SK-N-SH (cell line): ENCODE measurements around the gene DCUN1D1. TPM values are rescaled to one million over a fixed set of nuclear protein-coding genes. Genes with fewer than 3 reads are reported as not detected.

Source experiments
- CTCF ChIA-PET: fragments of 300-600, 350-600 bp; formaldehyde crosslinking; extraction: SDS; loops from one replicate; lab custom pipeline; 2021; lab: Yijun Ruan, JAX
- POLR2A ChIA-PET: fragments of 350-600 bp; sonication (Branson Sonifier 250); formaldehyde crosslinking; extraction: SDS; loops from one replicate; lab custom pipeline; 2020; ENCODE audit warnings: antibody characterized with exemption, inconsistent platforms; lab: Yijun Ruan, JAX
- DNase-seq: peaks from one replicate; pipeline ENCODE4 v3.0.0; 2012
- H2AFZ ChIP-seq: fragments of 200-600 bp; sonication (generic); 2 replicates; pipeline ENCODE4 v1.8.1; 2016; ENCODE audit warnings: antibody characterized with exemption, mild to moderate bottlenecking, low read depth
- H3F3A ChIP-seq: fragments of 200-600 bp; sonication (generic); replicated peaks from 2 replicates; pipeline ENCODE3; 2016; ENCODE audit warnings: antibody characterized with exemption, mild to moderate bottlenecking; ENCODE audit not compliant: insufficient read depth
- H3K27ac ChIP-seq, 2 experiments: fragments of 200-500 bp in 1 of 2; fragments of 200-600 bp in 1 of 2; sonication (Bioruptor generic) in 1 of 2; sonication (generic), shearing (Covaris generic) in 1 of 2; 2 replicates each; pipeline versions ENCODE4 v1.5.1 to v1.6.1; 2014 to 2016; ENCODE audit warnings: low read depth in 2 of 2, inconsistent platforms in 1 of 2, low read length in 1 of 2, mild to moderate bottlenecking in 1 of 2, mixed read lengths in 1 of 2
- H3K27me3 ChIP-seq: fragments of 200-600 bp; sonication (generic), shearing (Covaris generic); 2 replicates; pipeline ENCODE4 v1.6.1; 2016; ENCODE audit warnings: mixed run types; ENCODE audit not compliant: insufficient read depth
- H3K36me3 ChIP-seq, 2 experiments: fragments of 200-500 bp in 1 of 2; fragments of 200-600 bp in 1 of 2; sonication (Bioruptor generic) in 1 of 2; sonication (generic) in 1 of 2; replicated peaks in 1 of 2; 2 replicates each; pipeline versions ENCODE3 to v1.5.1; 2014 to 2016; ENCODE audit warnings: low read length in 1 of 2, mild to moderate bottlenecking in 1 of 2; ENCODE audit not compliant: insufficient read depth in 2 of 2, control insufficient read depth in 1 of 2
- H3K4me1 ChIP-seq, 2 experiments: fragments of 200-500 bp in 1 of 2; fragments of 200-600 bp in 1 of 2; sonication (Bioruptor generic) in 1 of 2; sonication (generic), shearing (Covaris generic) in 1 of 2; 2 replicates each; pipeline versions ENCODE4 v1.5.1 to v1.6.1; 2014 to 2016; ENCODE audit warnings: low read depth in 1 of 2, low read length in 1 of 2, mixed run types in 1 of 2; ENCODE audit not compliant: insufficient read depth in 2 of 2, control insufficient read depth in 1 of 2
- H3K4me2 ChIP-seq: fragments of 200-600 bp; sonication (generic), shearing (Covaris generic); 2 replicates; pipeline ENCODE4 v1.6.1; 2017; ENCODE audit warnings: mixed run types
- H3K4me3 ChIP-seq, 2 experiments: fragments of 200-500 bp in 1 of 2; fragments of 200-600 bp in 1 of 2; sonication (Bioruptor generic) in 1 of 2; sonication (generic), shearing (Covaris generic) in 1 of 2; 2 replicates each; pipeline versions ENCODE4 v1.5.1 to v1.8.1; 2014 to 2016; ENCODE audit warnings: low read depth in 2 of 2, inconsistent platforms in 1 of 2, low read length in 1 of 2, mild to moderate bottlenecking in 1 of 2, mixed read lengths in 1 of 2, moderate library complexity in 1 of 2
- H3K79me2 ChIP-seq: fragments of 200-600 bp; sonication (generic); 2 replicates; pipeline ENCODE4 v1.8.1; 2017; ENCODE audit warnings: mild to moderate bottlenecking; ENCODE audit not compliant: insufficient read depth
- H3K9ac ChIP-seq: fragments of 200-600 bp; sonication (generic); 2 replicates; pipeline ENCODE4 v1.6.1; 2017; ENCODE audit warnings: mixed run types
- H3K9me2 ChIP-seq: fragments of 200-600 bp; sonication (generic); 2 replicates; pipeline ENCODE4 v1.6.1; 2017; ENCODE audit warnings: mixed run types
- H3K9me3 ChIP-seq: fragments of 200-600 bp; sonication (generic); 2 replicates; pipeline ENCODE4 v1.6.1; 2017; ENCODE audit warnings: mixed run types, mild to moderate bottlenecking, moderate library complexity
- H4K20me1 ChIP-seq: fragments of 200-600 bp; sonication (generic); 2 replicates; pipeline ENCODE4 v1.6.1; 2017; ENCODE audit warnings: mild to moderate bottlenecking, mixed run types; ENCODE audit not compliant: insufficient read depth
- FOXJ3 ChIP-seq: sonication (generic); formaldehyde crosslinking; IDR thresholded peaks from 2 replicates; pipeline ENCODE4 v1.5.1; 2020; ENCODE audit warnings: mild to moderate bottlenecking, missing genetic modification reagents
- FOXM1 ChIP-seq: IDR thresholded peaks from 2 replicates; pipeline ENCODE4 v1.4.0; 2012; ENCODE audit warnings: low read depth, mild to moderate bottlenecking
- GATA2 ChIP-seq: sonication (generic); formaldehyde crosslinking; IDR thresholded peaks from 2 replicates; pipeline ENCODE4 v1.5.0; 2020; ENCODE audit warnings: mild to moderate bottlenecking, missing genetic modification reagents
- MXI1 ChIP-seq: IDR thresholded peaks from 2 replicates; pipeline ENCODE4 v1.6.1; 2012; ENCODE audit warnings: mild to moderate bottlenecking, low read depth, low read length, improper control_type of control experiment
- NFIC ChIP-seq: IDR thresholded peaks from 2 replicates; pipeline ENCODE4 v1.4.0; 2012; ENCODE audit warnings: borderline replicate concordance
- NRF1 ChIP-seq: IDR thresholded peaks from 2 replicates; pipeline ENCODE4 v1.6.1; 2012; ENCODE audit warnings: low read depth, mild to moderate bottlenecking, low read length
- POLR2AphosphoS5 ChIP-seq: IDR thresholded peaks from 2 replicates; pipeline ENCODE4 v1.6.1; 2012; ENCODE audit warnings: low read depth, low read length
- SIN3A ChIP-seq: IDR thresholded peaks from 2 replicates; pipeline ENCODE4 v1.6.1; 2012; ENCODE audit warnings: low read depth, mild to moderate bottlenecking, low read length, moderate library complexity, borderline replicate concordance
- SMC3 ChIP-seq: IDR thresholded peaks from 2 replicates; pipeline ENCODE4 v1.6.1; 2012; ENCODE audit warnings: low read depth, low read length, improper control_type of control experiment
- TAF1 ChIP-seq: IDR thresholded peaks from 2 replicates; pipeline ENCODE4 v1.6.1; 2012; ENCODE audit warnings: low read depth, mild to moderate bottlenecking, low read length, moderate library complexity, borderline replicate concordance
- TCF12 ChIP-seq: IDR thresholded peaks from 2 replicates; pipeline ENCODE4 v1.4.0; 2012
- TEAD4 ChIP-seq: IDR thresholded peaks from 2 replicates; pipeline ENCODE4 v1.4.0; 2012; ENCODE audit warnings: mild to moderate bottlenecking, borderline replicate concordance; ENCODE audit not compliant: insufficient read depth
- YY1 ChIP-seq: IDR thresholded peaks from 2 replicates; pipeline ENCODE4 v1.4.0; 2012; ENCODE audit warnings: low read depth, mild to moderate bottlenecking
- WGBS: methylation state at CpG from one replicate; pipeline ENCODE4 v1.1.6; 2017; ENCODE audit warnings: low lambda C conversion rate; 5-methylcytosine and 5-hydroxymethylcytosine counted together
- polyA plus RNA-seq, 3 experiments: library from polyadenylated mRNA; depleted of rRNA; stranded (reverse); fragments of >200 nt; gene quantifications; 2 replicates each; pipeline ENCODE4 v1.2.3, GENCODE V29; 2012
- TF ChIP-seq, protein P1 (sequence below): IDR thresholded peaks from 2 replicates; pipeline ENCODE4 v1.4.0; 2012; ENCODE audit warnings: low read depth, borderline replicate concordance
- TF ChIP-seq, protein P2 (sequence below): IDR thresholded peaks from 2 replicates; pipeline ENCODE4 v1.6.1; 2012; ENCODE audit warnings: mild to moderate bottlenecking, low read depth, low read length, moderate library complexity
- TF ChIP-seq, protein P3 (sequence below): fragments of 200-600 bp; sonication (generic); IDR thresholded peaks from 2 replicates; pipeline ENCODE4 v1.6.1; 2017; ENCODE audit warnings: antibody characterized with exemption, mild to moderate bottlenecking, moderate library complexity
- TF ChIP-seq, protein P4 (sequence below): IDR thresholded peaks from 2 replicates; pipeline ENCODE4 v1.4.0; 2012; ENCODE audit warnings: low read depth, borderline replicate concordance
- TF ChIP-seq, protein P5 (sequence below): IDR thresholded peaks from 2 replicates; pipeline ENCODE4; 2012

DCUN1D1 gene
- polyA plus RNA-seq, 1 of the 3 experiments (the other 2 are of a cell fraction), result 4.5 TPM

DNA sequence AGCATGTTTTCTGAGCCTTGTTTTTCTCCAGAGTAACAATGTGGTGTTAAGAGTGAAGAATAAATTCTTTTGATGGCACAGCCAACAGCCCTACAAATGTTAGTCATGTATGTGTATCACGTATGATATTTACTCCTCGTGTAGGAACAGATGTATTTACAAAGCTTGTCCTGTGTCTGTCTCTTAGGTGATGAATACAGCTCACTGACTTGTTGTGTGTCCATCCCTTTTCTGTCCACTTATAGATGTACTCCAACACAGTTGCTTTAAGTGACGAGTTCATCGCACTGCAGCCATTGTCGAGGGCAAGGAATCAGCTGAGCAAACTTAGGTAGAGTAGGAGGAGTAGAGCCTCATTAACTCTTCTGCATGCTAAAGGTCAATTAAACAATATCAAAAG is 78.1 kb downstream of the DCUN1D1 start (continued):
- TF ChIP-seq, protein P1, sequence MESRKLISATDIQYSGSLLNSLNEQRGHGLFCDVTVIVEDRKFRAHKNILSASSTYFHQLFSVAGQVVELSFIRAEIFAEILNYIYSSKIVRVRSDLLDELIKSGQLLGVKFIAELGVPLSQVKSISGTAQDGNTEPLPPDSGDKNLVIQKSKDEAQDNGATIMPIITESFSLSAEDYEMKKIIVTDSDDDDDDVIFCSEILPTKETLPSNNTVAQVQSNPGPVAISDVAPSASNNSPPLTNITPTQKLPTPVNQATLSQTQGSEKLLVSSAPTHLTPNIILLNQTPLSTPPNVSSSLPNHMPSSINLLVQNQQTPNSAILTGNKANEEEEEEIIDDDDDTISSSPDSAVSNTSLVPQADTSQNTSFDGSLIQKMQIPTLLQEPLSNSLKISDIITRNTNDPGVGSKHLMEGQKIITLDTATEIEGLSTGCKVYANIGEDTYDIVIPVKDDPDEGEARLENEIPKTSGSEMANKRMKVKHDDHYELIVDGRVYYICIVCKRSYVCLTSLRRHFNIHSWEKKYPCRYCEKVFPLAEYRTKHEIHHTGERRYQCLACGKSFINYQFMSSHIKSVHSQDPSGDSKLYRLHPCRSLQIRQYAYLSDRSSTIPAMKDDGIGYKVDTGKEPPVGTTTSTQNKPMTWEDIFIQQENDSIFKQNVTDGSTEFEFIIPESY, result no peak
- TF ChIP-seq FOXM1, result no peak
- TF ChIP-seq, protein P2, sequence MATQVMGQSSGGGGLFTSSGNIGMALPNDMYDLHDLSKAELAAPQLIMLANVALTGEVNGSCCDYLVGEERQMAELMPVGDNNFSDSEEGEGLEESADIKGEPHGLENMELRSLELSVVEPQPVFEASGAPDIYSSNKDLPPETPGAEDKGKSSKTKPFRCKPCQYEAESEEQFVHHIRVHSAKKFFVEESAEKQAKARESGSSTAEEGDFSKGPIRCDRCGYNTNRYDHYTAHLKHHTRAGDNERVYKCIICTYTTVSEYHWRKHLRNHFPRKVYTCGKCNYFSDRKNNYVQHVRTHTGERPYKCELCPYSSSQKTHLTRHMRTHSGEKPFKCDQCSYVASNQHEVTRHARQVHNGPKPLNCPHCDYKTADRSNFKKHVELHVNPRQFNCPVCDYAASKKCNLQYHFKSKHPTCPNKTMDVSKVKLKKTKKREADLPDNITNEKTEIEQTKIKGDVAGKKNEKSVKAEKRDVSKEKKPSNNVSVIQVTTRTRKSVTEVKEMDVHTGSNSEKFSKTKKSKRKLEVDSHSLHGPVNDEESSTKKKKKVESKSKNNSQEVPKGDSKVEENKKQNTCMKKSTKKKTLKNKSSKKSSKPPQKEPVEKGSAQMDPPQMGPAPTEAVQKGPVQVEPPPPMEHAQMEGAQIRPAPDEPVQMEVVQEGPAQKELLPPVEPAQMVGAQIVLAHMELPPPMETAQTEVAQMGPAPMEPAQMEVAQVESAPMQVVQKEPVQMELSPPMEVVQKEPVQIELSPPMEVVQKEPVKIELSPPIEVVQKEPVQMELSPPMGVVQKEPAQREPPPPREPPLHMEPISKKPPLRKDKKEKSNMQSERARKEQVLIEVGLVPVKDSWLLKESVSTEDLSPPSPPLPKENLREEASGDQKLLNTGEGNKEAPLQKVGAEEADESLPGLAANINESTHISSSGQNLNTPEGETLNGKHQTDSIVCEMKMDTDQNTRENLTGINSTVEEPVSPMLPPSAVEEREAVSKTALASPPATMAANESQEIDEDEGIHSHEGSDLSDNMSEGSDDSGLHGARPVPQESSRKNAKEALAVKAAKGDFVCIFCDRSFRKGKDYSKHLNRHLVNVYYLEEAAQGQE, result no peak
- TF ChIP-seq SMC3, result no peak
- TF ChIP-seq POLR2AphosphoS5, result no peak

DNA sequence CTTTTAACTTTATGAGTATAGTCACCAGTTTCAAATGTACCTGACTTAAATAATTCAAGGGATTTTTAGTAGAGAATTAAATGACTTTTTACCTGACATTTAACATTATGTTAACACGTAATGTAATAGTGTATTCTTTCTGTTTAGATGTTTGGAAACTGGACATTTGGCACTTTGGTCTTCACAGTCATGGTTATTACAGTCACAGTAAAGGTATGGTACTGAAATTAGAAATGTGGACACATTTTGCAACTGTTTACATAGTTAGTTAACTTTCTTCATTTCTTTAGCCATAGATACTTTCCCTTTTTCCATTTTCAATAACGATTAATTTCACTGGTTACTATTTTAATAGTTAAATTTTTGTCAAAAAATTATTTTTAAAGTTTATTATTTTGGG is 83.8 kb downstream of the DCUN1D1 start:
- H3K9me2 ChIP-seq, result no peaks in the 10 kb centered on the region
- ChIA-PET POLR2A (no interaction called here), CTCF (interaction anchor here (2.5 kb wide), 1 partner anchor 13 kb away, joined by 7 read pairs; no protein-coding TSS in a partner anchor)
- peaks cover 4% of the 10 kb centered on the region for H3F3A ChIP-seq
- H3K4me1 ChIP-seq, result no peaks in the 10 kb centered on the region
- H3K79me2 ChIP-seq, result no peaks in the 10 kb centered on the region
- H3K27ac ChIP-seq, result no peak overlapping the region
- H4K20me1 ChIP-seq, result no peaks in the 10 kb centered on the region
- H3K4me2 ChIP-seq, result no peak overlapping the region
- no peak for DNase-seq
- H3K9me3 ChIP-seq, result no peaks in the 10 kb centered on the region
- no peak overlapping the region for H3K4me3 ChIP-seq
- H3K36me3 ChIP-seq, result peaks cover 47 to 57% of the 10 kb centered on the region in 2 experiments
- no peak overlapping the region for H3K9ac ChIP-seq
- WGBS, result 93% methylated on average over 2 of the region's 2 CpGs
- H2AFZ ChIP-seq, result no peak overlapping the region
- H3K27me3 ChIP-seq, result no peaks in the 10 kb centered on the region
- TF ChIP-seq, protein P3, sequence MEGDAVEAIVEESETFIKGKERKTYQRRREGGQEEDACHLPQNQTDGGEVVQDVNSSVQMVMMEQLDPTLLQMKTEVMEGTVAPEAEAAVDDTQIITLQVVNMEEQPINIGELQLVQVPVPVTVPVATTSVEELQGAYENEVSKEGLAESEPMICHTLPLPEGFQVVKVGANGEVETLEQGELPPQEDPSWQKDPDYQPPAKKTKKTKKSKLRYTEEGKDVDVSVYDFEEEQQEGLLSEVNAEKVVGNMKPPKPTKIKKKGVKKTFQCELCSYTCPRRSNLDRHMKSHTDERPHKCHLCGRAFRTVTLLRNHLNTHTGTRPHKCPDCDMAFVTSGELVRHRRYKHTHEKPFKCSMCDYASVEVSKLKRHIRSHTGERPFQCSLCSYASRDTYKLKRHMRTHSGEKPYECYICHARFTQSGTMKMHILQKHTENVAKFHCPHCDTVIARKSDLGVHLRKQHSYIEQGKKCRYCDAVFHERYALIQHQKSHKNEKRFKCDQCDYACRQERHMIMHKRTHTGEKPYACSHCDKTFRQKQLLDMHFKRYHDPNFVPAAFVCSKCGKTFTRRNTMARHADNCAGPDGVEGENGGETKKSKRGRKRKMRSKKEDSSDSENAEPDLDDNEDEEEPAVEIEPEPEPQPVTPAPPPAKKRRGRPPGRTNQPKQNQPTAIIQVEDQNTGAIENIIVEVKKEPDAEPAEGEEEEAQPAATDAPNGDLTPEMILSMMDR, result no peak
- TF ChIP-seq, protein P4, sequence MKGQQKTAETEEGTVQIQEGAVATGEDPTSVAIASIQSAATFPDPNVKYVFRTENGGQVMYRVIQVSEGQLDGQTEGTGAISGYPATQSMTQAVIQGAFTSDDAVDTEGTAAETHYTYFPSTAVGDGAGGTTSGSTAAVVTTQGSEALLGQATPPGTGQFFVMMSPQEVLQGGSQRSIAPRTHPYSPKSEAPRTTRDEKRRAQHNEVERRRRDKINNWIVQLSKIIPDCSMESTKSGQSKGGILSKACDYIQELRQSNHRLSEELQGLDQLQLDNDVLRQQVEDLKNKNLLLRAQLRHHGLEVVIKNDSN, result no peak
- TF ChIP-seq TAF1 (no peak), MXI1 (no peak), GATA2 (no peak), YY1 (no peak), NRF1 (no peak), FOXJ3 (CRISPR knock-in tag) (no peak), TEAD4 (no peak), SMC3 (no peak), SIN3A (no peak), TCF12 (no peak), POLR2AphosphoS5 (no peak), FOXM1 (no peak), NFIC (no peak)
- TF ChIP-seq, protein P5, sequence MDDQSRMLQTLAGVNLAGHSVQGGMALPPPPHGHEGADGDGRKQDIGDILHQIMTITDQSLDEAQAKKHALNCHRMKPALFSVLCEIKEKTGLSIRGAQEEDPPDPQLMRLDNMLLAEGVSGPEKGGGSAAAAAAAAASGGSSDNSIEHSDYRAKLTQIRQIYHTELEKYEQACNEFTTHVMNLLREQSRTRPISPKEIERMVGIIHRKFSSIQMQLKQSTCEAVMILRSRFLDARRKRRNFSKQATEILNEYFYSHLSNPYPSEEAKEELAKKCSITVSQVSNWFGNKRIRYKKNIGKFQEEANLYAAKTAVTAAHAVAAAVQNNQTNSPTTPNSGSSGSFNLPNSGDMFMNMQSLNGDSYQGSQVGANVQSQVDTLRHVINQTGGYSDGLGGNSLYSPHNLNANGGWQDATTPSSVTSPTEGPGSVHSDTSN, result no peak
- TF ChIP-seq, protein P1, result no peak
